SK-N-SH (cell line): Measurements from ENCODE around the gene NOTUM. TPM values are rescaled to one million over a fixed set of nuclear protein-coding genes. Genes with fewer than 3 reads are reported as not detected.

Source experiments
- CTCF ChIA-PET: fragments of 300-600, 350-600 bp; formaldehyde crosslinking; extraction: SDS; loops from one replicate; lab custom pipeline; 2021; lab: Yijun Ruan, JAX
- POLR2A ChIA-PET: fragments of 350-600 bp; sonication (Branson Sonifier 250); formaldehyde crosslinking; extraction: SDS; loops from one replicate; lab custom pipeline; 2020; ENCODE audit warnings: antibody characterized with exemption, inconsistent platforms; lab: Yijun Ruan, JAX
- DNase-seq: peaks from one replicate; pipeline ENCODE4 v3.0.0; 2012
- H2AFZ ChIP-seq: fragments of 200-600 bp; sonication (generic); 2 replicates; pipeline ENCODE4 v1.8.1; 2016; ENCODE audit warnings: antibody characterized with exemption, mild to moderate bottlenecking, low read depth
- H3F3A ChIP-seq: fragments of 200-600 bp; sonication (generic); replicated peaks from 2 replicates; pipeline ENCODE3; 2016; ENCODE audit warnings: antibody characterized with exemption, mild to moderate bottlenecking; ENCODE audit not compliant: insufficient read depth
- H3K27ac ChIP-seq, 2 experiments: fragments of 200-500 bp in 1 of 2; fragments of 200-600 bp in 1 of 2; sonication (Bioruptor generic) in 1 of 2; sonication (generic), shearing (Covaris generic) in 1 of 2; 2 replicates each; pipeline versions ENCODE4 v1.5.1 to v1.6.1; 2014 to 2016; ENCODE audit warnings: low read depth in 2 of 2, inconsistent platforms in 1 of 2, low read length in 1 of 2, mild to moderate bottlenecking in 1 of 2, mixed read lengths in 1 of 2
- H3K27me3 ChIP-seq: fragments of 200-600 bp; sonication (generic), shearing (Covaris generic); 2 replicates; pipeline ENCODE4 v1.6.1; 2016; ENCODE audit warnings: mixed run types; ENCODE audit not compliant: insufficient read depth
- H3K36me3 ChIP-seq, 2 experiments: fragments of 200-500 bp in 1 of 2; fragments of 200-600 bp in 1 of 2; sonication (Bioruptor generic) in 1 of 2; sonication (generic) in 1 of 2; replicated peaks in 1 of 2; 2 replicates each; pipeline versions ENCODE3 to v1.5.1; 2014 to 2016; ENCODE audit warnings: low read length in 1 of 2, mild to moderate bottlenecking in 1 of 2; ENCODE audit not compliant: insufficient read depth in 2 of 2, control insufficient read depth in 1 of 2
- H3K4me1 ChIP-seq, 2 experiments: fragments of 200-500 bp in 1 of 2; fragments of 200-600 bp in 1 of 2; sonication (Bioruptor generic) in 1 of 2; sonication (generic), shearing (Covaris generic) in 1 of 2; 2 replicates each; pipeline versions ENCODE4 v1.5.1 to v1.6.1; 2014 to 2016; ENCODE audit warnings: low read depth in 1 of 2, low read length in 1 of 2, mixed run types in 1 of 2; ENCODE audit not compliant: insufficient read depth in 2 of 2, control insufficient read depth in 1 of 2
- H3K4me2 ChIP-seq: fragments of 200-600 bp; sonication (generic), shearing (Covaris generic); 2 replicates; pipeline ENCODE4 v1.6.1; 2017; ENCODE audit warnings: mixed run types
- H3K4me3 ChIP-seq, 2 experiments: fragments of 200-500 bp in 1 of 2; fragments of 200-600 bp in 1 of 2; sonication (Bioruptor generic) in 1 of 2; sonication (generic), shearing (Covaris generic) in 1 of 2; 2 replicates each; pipeline versions ENCODE4 v1.5.1 to v1.8.1; 2014 to 2016; ENCODE audit warnings: low read depth in 2 of 2, inconsistent platforms in 1 of 2, low read length in 1 of 2, mild to moderate bottlenecking in 1 of 2, mixed read lengths in 1 of 2, moderate library complexity in 1 of 2
- H3K79me2 ChIP-seq: fragments of 200-600 bp; sonication (generic); 2 replicates; pipeline ENCODE4 v1.8.1; 2017; ENCODE audit warnings: mild to moderate bottlenecking; ENCODE audit not compliant: insufficient read depth
- H3K9ac ChIP-seq: fragments of 200-600 bp; sonication (generic); 2 replicates; pipeline ENCODE4 v1.6.1; 2017; ENCODE audit warnings: mixed run types
- H3K9me2 ChIP-seq: fragments of 200-600 bp; sonication (generic); 2 replicates; pipeline ENCODE4 v1.6.1; 2017; ENCODE audit warnings: mixed run types
- H3K9me3 ChIP-seq: fragments of 200-600 bp; sonication (generic); 2 replicates; pipeline ENCODE4 v1.6.1; 2017; ENCODE audit warnings: mixed run types, mild to moderate bottlenecking, moderate library complexity
- H4K20me1 ChIP-seq: fragments of 200-600 bp; sonication (generic); 2 replicates; pipeline ENCODE4 v1.6.1; 2017; ENCODE audit warnings: mild to moderate bottlenecking, mixed run types; ENCODE audit not compliant: insufficient read depth
- CHD2 ChIP-seq: fragments of 150-350 bp; IDR thresholded peaks from 2 replicates; pipeline ENCODE4 v1.6.1; 2018; ENCODE audit warnings: low read length; ENCODE audit not compliant: partially characterized antibody
- FOSL2 ChIP-seq: IDR thresholded peaks from 2 replicates; pipeline ENCODE4 v1.4.0; 2012; ENCODE audit warnings: low read depth, mild to moderate bottlenecking, moderate library complexity, borderline replicate concordance
- FOXJ3 ChIP-seq: sonication (generic); formaldehyde crosslinking; IDR thresholded peaks from 2 replicates; pipeline ENCODE4 v1.5.1; 2020; ENCODE audit warnings: mild to moderate bottlenecking, missing genetic modification reagents
- FOXM1 ChIP-seq: IDR thresholded peaks from 2 replicates; pipeline ENCODE4 v1.4.0; 2012; ENCODE audit warnings: low read depth, mild to moderate bottlenecking
- JUND ChIP-seq: IDR thresholded peaks from 2 replicates; pipeline ENCODE4 v1.4.0; 2012
- MAX ChIP-seq: IDR thresholded peaks from 2 replicates; pipeline ENCODE4 v1.4.0; 2012; ENCODE audit warnings: low read depth
- MEF2A ChIP-seq: IDR thresholded peaks from 2 replicates; pipeline ENCODE4 v1.4.0; 2012; ENCODE audit warnings: low read depth, borderline replicate concordance
- MXI1 ChIP-seq: IDR thresholded peaks from 2 replicates; pipeline ENCODE4 v1.6.1; 2012; ENCODE audit warnings: mild to moderate bottlenecking, low read depth, low read length, improper control_type of control experiment
- NFIC ChIP-seq: IDR thresholded peaks from 2 replicates; pipeline ENCODE4 v1.4.0; 2012; ENCODE audit warnings: borderline replicate concordance
- PBX3 ChIP-seq: IDR thresholded peaks from 2 replicates; pipeline ENCODE4; 2012
- POLR2AphosphoS5 ChIP-seq: IDR thresholded peaks from 2 replicates; pipeline ENCODE4 v1.6.1; 2012; ENCODE audit warnings: low read depth, low read length
- RCOR1 ChIP-seq: fragments of 150-350 bp; IDR thresholded peaks from 2 replicates; pipeline ENCODE4 v1.6.1; 2017; ENCODE audit warnings: antibody characterized with exemption, low read length
- RXRA ChIP-seq: IDR thresholded peaks from 2 replicates; pipeline ENCODE4 v1.4.0; 2012; ENCODE audit warnings: low read depth, mild to moderate bottlenecking, borderline replicate concordance
- SIN3A ChIP-seq: IDR thresholded peaks from 2 replicates; pipeline ENCODE4 v1.6.1; 2012; ENCODE audit warnings: low read depth, mild to moderate bottlenecking, low read length, moderate library complexity, borderline replicate concordance
- SMC3 ChIP-seq: IDR thresholded peaks from 2 replicates; pipeline ENCODE4 v1.6.1; 2012; ENCODE audit warnings: low read depth, low read length, improper control_type of control experiment
- TCF12 ChIP-seq: IDR thresholded peaks from 2 replicates; pipeline ENCODE4 v1.4.0; 2012
- TEAD4 ChIP-seq: IDR thresholded peaks from 2 replicates; pipeline ENCODE4 v1.4.0; 2012; ENCODE audit warnings: mild to moderate bottlenecking, borderline replicate concordance; ENCODE audit not compliant: insufficient read depth
- USF2 ChIP-seq: fragments of 150-350 bp; IDR thresholded peaks from 2 replicates; pipeline ENCODE4 v1.6.1; 2017; ENCODE audit warnings: antibody characterized with exemption, low read length, low read depth, borderline replicate concordance
- ZBTB33 ChIP-seq: IDR thresholded peaks from 2 replicates; pipeline ENCODE4 v1.4.0; 2012; ENCODE audit warnings: low read depth, borderline replicate concordance
- WGBS: methylation state at CpG from one replicate; pipeline ENCODE4 v1.1.6; 2017; ENCODE audit warnings: low lambda C conversion rate; 5-methylcytosine and 5-hydroxymethylcytosine counted together
- polyA plus RNA-seq, 3 experiments: library from polyadenylated mRNA; depleted of rRNA; stranded (reverse); fragments of >200 nt; gene quantifications; 2 replicates each; pipeline ENCODE4 v1.2.3, GENCODE V29; 2012

Gene NOTUM
- polyA plus RNA-seq, 1 of the 3 experiments (the other 2 are of a cell fraction): 0.33 TPM

- TF ChIP-seq ZBTB33 (no peak), FOSL2 (no peak), FOXM1 (no peak), POLR2AphosphoS5 (no peak), SIN3A (no peak), MAX (no peak), MEF2A (no peak), TCF12 (no peak), NFIC (no peak), SMC3 (no peak)
Measured at GRCh38 chr17:81921537-81921862, 39.5 kb downstream of the NOTUM start (continued).

- Histone ChIP-seq H3K4me2 (no peak overlapping the region), H3K9ac (no peak overlapping the region), H3K79me2 (peaks cover 93% of the 10 kb centered on the region), H2AFZ (no peak overlapping the region), H3K9me3 (no peaks in the 10 kb centered on the region), H3K4me3 (no peak overlapping the region), H4K20me1 (peaks cover 83% of the 10 kb centered on the region), H3K9me2 (no peaks in the 10 kb centered on the region), H3K36me3 (peaks cover 10 to 44% of the 10 kb centered on the region in 2 experiments), H3F3A (peaks cover 22% of the 10 kb centered on the region), H3K27ac (no peak overlapping the region), H3K27me3 (no peaks in the 10 kb centered on the region), H3K4me1 (peaks cover 19 to 33% of the 10 kb centered on the region in 2 experiments)
- DNase-seq: no peak
- 92% methylated on average over 33 of the region's 33 CpGs for WGBS
- TF ChIP-seq RCOR1 (no peak), MEF2A (no peak), POLR2AphosphoS5 (no peak), JUND (no peak), MXI1 (no peak), RXRA (no peak), CHD2 (no peak), FOXJ3 (CRISPR knock-in tag) (no peak), PBX3 (no peak), TEAD4 (no peak), USF2 (no peak)
- CTCF ChIA-PET: interaction anchor here (1.0 to 2.9 kb wide), 3 partner anchors 39 to 100 kb away, joined by 5 to 10 read pairs (median 6); no protein-coding TSS in a partner anchor
- POLR2A ChIA-PET: no interaction called here
Measured at GRCh38 chr17:81920612-81921536, 40.1 kb downstream of the NOTUM start.
